T-helper 1 cell treated with Interleukin-12 subunit alpha and Interleukin-12 subunit beta and Interleukin-4 antibody, amounts not matched to agents 30 ng/mL and 1 ng/mL, for 36 hours (primary cell): ENCODE data around the gene MIDN. TPM values are rescaled to one million over a fixed set of nuclear protein-coding genes. Genes with fewer than 3 reads are reported as not detected.

ENCODE experiments used
- intact Hi-C: fragments of 100-400 bp; cut with micrococcal nuclease; formaldehyde crosslinking; loops from one replicate; pipeline ENCODE4 v1.15.1; 2024
- total RNA-seq: library from RNA; stranded (reverse); gene quantifications from 2 replicates; pipeline ENCODE4 v1.2.3, GENCODE V29; 2022

The MIDN gene
- total RNA-seq, 1 donor from 2014 or later: 107 TPM

- intact Hi-C loops: no loop called here
These were observed 8.5 kb downstream of the MIDN start for GRCh38 chr19:1256646-1257474.

- intact Hi-C loops: no loop called here
These were observed 9.2 kb downstream of the MIDN start for GRCh38 chr19:1257475-1258162.

GRCh38 chr19:1258163-1258492 is 9.7 kb downstream of the MIDN start:
- intact Hi-C loops: no loop called here

GRCh38 chr19:1258707-1259205 is 10.4 kb downstream of the MIDN start:
- intact Hi-C loops: loop anchor here (1.0 kb wide), 1 partner anchor 9 kb away; no protein-coding TSS in a partner anchor

DNA sequence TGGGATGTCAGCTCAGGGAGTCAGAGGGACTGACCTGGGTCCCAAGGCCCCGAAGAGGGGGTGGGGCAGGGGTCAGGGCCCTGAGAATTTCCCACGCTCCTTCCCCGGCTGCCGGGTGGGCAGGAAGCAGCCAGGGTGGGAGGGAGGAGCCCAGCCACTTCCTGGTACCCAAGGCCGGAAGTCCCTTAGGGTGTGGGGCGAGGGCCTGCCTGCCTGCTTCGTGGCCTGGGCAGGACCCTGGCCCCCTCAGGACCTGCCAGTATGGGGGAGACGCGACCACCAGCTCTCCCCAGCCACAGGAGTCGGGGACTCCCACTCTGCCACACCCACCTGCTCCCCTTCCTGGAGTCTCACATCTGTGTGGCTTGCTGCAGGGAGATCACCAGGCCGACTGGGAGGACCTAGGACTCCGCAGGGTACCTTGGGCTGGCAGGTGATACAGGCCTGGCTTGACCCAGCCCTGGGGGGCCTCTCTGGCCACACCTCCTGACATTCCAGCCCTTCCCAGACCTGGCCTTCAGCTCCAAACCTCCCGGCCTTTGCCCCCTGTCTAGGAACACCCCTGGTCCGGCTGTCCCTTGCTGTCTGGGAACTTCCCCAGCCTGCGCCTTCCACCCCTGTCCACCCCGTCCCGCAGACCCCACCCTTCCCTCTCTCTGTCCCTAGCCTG is 11.0 kb downstream of the MIDN start:
- intact Hi-C loops: loop anchor here (1.0 kb wide), 1 partner anchor 10 kb away; no protein-coding TSS in a partner anchor

DNA sequence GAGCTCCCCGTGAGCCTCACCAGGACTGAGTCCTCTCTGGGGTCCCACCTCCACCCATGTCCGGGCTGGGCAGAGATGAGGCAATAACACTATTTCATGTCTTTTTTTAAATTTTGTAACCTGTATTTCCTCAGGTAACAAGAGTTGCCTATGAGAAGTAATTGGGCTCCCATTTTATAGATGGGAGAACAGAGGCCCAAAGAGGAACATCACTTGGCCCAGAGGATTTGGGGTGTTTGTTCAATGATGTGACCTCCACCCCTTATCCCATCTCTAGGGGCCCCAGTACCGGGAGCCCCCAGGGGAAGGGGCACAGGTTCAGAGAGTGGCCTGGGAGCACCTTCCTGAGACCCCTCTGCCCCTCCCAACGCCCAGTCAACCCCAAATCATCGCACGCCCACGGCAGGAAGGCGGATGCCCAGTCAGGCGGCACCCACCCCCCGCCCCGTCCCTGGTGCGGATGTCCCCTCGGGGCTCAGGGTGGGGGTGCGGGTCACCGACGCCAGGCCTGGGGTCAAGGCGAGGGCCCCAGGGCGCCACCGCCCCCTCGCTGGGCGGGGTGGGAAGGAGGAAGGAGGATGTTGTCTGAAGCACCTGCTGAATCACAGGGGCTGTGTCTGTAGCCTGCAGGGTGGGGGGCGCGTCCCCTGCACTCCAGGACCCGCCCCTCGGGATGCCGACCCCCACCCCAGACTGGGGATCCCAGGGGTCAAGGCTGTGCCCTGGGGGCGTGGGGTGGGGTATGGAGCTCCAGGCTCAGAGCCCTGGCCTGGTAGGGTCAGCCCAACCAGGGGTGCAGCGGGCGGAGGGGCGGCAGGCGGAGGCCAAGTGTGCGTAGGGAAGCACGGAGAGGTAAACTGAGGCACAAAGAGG is 11.7 kb downstream of the MIDN start:
- intact Hi-C loops: loop anchor here (1.0 kb wide), 1 partner anchor 11 kb away; no protein-coding TSS in a partner anchor

GRCh38 chr19:1260749-1261537 is 12.6 kb downstream of the MIDN start:
- intact Hi-C loops: loop anchor here (1.0 kb wide), 2 partner anchors 8 to 240 kb away; partner anchors contain the start of genes CIRBP, RNU6-2 and TMEM259

- intact Hi-C loops: loop anchor here (1.0 kb wide), 2 partner anchors 8 to 240 kb away; partner anchors contain the start of genes CIRBP, RNU6-2 and TMEM259
These were observed 13.1 kb downstream of the MIDN start for GRCh38 chr19:1261538-1261797.

DNA sequence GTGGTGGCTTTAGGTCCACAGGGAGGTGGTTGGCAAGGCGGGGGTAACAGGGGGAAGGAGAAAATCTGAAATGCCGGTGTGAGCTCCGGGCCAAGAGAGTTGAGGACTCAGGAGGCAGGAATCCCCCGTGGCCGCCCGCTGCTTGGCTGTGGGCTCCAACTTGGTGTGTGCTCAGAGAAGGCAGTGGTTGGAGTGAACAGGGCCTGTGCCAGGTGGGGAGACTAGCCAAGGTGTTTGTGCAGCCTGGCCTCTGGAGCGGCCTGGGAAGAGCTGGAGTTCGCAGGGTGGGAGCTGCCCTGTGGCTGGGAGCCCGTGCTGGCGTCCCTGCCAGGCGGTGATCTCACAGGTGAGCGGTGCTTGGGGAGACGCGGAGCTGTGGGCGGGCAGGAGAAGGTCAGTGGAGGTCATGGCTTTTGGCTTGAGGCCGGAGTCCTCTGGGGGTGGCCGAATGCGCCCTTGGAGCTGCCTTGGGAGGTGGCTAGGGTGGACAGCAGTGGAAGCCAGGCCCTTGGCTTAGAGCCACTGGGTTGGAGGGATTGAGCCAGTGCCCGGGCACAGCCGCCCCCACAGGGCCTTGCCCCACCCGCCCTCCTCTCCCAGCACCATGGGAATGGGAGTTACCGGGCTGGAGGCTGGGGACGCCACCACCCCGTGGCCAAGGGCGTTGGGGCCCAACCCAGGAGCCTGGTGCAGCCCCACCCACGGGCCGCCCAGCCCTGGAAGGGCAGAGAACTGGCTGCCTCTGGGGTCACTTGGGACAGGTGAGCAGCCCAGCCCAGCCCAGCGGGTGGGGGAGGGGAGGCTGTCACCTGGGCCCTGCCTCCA is 13.6 kb downstream of the MIDN start:
- intact Hi-C loops: loop anchor here (1.0 kb wide), 2 partner anchors 7 to 241 kb away; partner anchors contain the start of genes CIRBP, RNU6-2 and TMEM259

DNA sequence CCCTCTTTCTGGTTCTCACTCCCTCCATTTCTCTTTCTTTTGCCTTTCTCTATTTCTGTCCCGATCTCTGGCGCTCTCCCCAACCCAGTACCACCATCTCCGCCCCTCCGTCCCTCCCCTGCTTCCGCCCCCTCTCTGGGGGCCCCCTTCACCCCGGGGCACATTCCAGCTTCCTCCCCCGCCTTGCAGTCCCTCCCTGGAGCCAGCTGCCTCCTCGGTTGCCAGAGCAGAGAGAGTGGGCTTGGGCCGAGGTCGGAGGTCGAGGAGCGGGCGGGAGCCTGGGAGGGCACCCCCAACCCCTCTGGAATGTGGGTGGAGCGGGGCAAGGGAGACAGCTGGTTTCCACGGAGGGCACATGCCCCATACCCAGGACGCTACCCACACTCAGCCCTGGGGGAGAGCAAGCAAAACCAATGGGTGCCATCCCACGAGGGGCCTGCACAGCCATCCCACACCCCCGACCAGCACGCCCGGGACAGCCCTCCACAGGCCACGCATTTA is 14.3 kb downstream of the MIDN start:
- intact Hi-C loops: no loop called here

DNA sequence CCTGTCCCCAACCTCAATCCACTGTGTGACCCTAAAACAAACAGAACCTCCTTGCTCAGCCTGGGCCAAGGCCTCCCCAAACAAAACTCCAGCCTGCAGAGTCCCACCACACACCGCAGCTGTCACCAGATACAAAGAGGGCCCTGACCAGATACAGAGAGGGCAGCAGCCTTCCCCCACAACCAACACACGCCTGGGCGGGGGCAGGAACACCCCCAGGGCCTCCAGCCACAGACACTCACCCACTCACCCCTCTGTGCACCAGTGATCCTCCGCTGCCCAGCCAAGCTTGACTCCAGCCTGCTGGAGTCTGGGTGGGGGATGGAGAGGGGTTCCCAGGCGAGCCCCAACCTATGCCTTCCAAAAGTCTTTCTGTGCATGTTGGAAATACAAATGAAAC is 14.8 kb downstream of the MIDN start:
- intact Hi-C loops: no loop called here

GRCh38 chr19:1264801-1265614 is 16.6 kb downstream of the MIDN start:
- intact Hi-C loops: loop anchor here (5.0 kb wide), 1 partner anchor 168 kb away; the partner anchor contains the start of gene POLR2E

DNA sequence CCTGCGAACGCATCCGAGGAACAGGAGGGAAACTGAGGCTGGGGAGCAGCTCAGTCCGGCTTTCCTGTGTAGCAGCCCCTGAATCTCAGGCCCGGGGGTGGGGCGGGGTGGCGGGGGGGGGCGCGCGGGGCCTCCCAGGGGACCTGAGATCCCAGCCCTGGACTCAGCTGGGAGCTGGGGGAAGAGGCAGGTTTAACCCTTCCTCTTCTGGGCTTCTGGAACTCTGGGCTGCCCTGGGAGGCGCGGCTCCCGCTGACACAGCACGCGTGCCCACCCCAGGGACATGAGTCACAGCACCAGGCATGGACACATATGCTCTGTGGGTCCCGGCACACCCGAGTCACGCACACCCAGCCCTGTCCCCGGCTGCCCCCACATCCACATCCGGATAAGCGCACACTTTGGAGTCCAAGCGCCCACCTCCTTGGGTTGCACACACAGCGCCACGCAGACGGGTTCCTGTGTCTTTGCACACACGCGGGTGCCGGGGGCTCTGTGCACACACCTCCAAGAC is 17.3 kb downstream of the MIDN start:
- intact Hi-C loops: loop anchor here (1.0 to 5.0 kb wide), 3 partner anchors 10 to 168 kb away; partner anchors contain the start of genes FAM174C and POLR2E

DNA sequence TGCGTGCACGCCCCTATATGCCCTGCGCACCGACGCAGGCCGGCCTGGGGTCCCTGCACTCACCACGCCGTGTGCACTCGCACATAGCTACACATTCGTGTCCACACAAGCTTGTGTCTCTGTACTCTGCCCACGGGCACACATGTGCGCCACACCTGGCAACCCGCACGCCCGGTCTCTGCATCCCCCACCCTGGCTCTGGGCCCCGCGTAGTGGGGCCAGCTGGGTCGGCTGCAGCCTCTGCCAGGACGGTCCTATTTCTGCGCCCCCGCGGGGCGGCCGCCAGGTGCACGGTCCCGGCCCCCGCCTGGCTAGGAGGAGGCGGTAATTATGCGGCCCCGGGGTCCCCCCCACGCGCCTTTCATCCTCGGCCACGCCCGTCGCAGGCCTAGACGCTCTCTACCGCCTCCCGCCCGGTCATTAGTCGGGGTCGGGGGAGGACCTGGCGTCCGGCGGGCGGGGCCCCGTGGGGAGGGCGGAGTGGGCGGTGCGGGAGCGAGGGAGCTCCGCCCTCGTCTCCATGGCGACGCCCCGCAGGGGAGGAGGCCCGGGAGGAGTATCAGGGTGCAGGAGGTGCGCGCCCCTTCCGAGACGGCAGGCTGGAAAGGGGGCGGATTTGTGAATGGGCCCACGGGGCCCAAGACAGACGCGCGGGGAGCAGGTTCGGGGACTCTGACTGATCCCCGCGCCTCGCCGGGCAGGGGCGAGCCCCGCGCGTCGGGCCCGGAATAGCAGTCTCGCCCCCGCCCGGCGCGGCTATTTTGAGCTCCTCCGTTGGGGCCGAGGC is 17.9 kb downstream of the MIDN start:
- intact Hi-C loops: loop anchor here (1.0 to 5.0 kb wide), 3 partner anchors 9 to 169 kb away; partner anchors contain the start of genes FAM174C and POLR2E

GRCh38 chr19:1266916-1267476 is 18.6 kb downstream of the MIDN start:
- intact Hi-C loops: loop anchor here (1.0 to 5.0 kb wide), 3 partner anchors 8 to 170 kb away; partner anchors contain the start of genes FAM174C and POLR2E
